IMR-90 (cell line): Measurements from ENCODE around the gene C15orf61. TPM values are rescaled to one million over a fixed set of nuclear protein-coding genes. Genes with fewer than 3 reads are reported as not detected.

ENCODE experiments used
- ATAC-seq: fragments of 200-7000 bp; cut with Tn5 transposase; 2 replicates; pipeline ENCODE4 v1.9.1; 2020; ENCODE audit warnings: low read depth, mild to moderate bottlenecking, moderate library complexity
- BruUV-seq: library from RNA; stranded (reverse); fragments of 400-500 nt; replicated peaks from 2 replicates; lab custom pipeline; 2021; lab: Mats Ljungman, UMichigan
- CTCF ChIA-PET: fragments of 300-600 bp; formaldehyde crosslinking; extraction: SDS; loops from one replicate; lab custom pipeline; 2021; ENCODE audit warnings: antibody characterized with exemption; lab: Yijun Ruan, JAX
- POLR2A ChIA-PET: fragments of 300-600 bp; sonication (Branson Sonifier 250); formaldehyde crosslinking; loops from one replicate; lab custom pipeline; 2022; ENCODE audit warnings: antibody characterized with exemption; ENCODE audit not compliant: unreplicated experiment; lab: Charles Lee
- DNase-seq: peaks from one replicate; pipeline ENCODE4 v3.0.0; 2013
- H2AFZ ChIP-seq: replicated peaks from 2 replicates; pipeline ENCODE3; 2013; ENCODE audit warnings: low read length, mild to moderate bottlenecking; ENCODE audit not compliant: poor library complexity
- H2AK5ac ChIP-seq: 2 replicates; pipeline ENCODE4 v1.6.1; 2013; ENCODE audit warnings: low read depth, low read length, inconsistent platforms
- H2AK9ac ChIP-seq: replicated peaks from 2 replicates; pipeline ENCODE3; 2013; ENCODE audit warnings: mild to moderate bottlenecking, low read depth, low read length, moderate library complexity; ENCODE audit not compliant: poor library complexity
- H2BK120ac ChIP-seq: 2 replicates; pipeline ENCODE4 v1.6.1; 2013; ENCODE audit warnings: low read depth, low read length, inconsistent platforms
- H2BK15ac ChIP-seq: 3 replicates; pipeline ENCODE4 v1.6.1; 2013; ENCODE audit warnings: low read depth, low read length, inconsistent platforms
- H2BK20ac ChIP-seq: 2 replicates; pipeline ENCODE4 v1.6.1; 2013; ENCODE audit warnings: low read depth, mild to moderate bottlenecking, inconsistent platforms, low read length, moderate library complexity
- H2BK5ac ChIP-seq: 2 replicates; pipeline ENCODE4 v1.6.1; 2013; ENCODE audit warnings: mild to moderate bottlenecking, low read depth, low read length, inconsistent platforms; ENCODE audit not compliant: poor library complexity, severe bottlenecking
- H3K14ac ChIP-seq: replicated peaks from 2 replicates; pipeline ENCODE4 v1.6.1; 2013; ENCODE audit warnings: low read depth, low read length, inconsistent platforms
- H3K18ac ChIP-seq: 2 replicates; pipeline ENCODE4 v1.6.1; 2013; ENCODE audit warnings: low read depth, low read length, control low read depth
- H3K23ac ChIP-seq: 2 replicates; pipeline ENCODE4 v1.6.1; 2013; ENCODE audit warnings: low read depth, low read length, inconsistent platforms
- H3K27ac ChIP-seq: 2 replicates; pipeline ENCODE4 v1.5.1; 2013; ENCODE audit warnings: mild to moderate bottlenecking, control low read depth, low read length; ENCODE audit not compliant: insufficient read depth
- H3K27me3 ChIP-seq: 2 replicates; pipeline ENCODE4 v1.6.1; 2013; ENCODE audit warnings: low read length; ENCODE audit not compliant: control insufficient read depth, insufficient read depth
- H3K36me3 ChIP-seq: 2 replicates; pipeline ENCODE4 v1.6.1; 2013; ENCODE audit warnings: low read length, mixed read lengths; ENCODE audit not compliant: control insufficient read depth, insufficient read depth
- H3K4ac ChIP-seq: 2 replicates; pipeline ENCODE4 v1.6.1; 2013; ENCODE audit warnings: low read depth, low read length, inconsistent platforms
- H3K4me1 ChIP-seq: 2 replicates; pipeline ENCODE4 v1.6.1; 2013; ENCODE audit warnings: low read length, mixed read lengths; ENCODE audit not compliant: control insufficient read depth, insufficient read depth
- H3K4me2 ChIP-seq: 2 replicates; pipeline ENCODE4 v1.6.1; 2013; ENCODE audit warnings: low read depth, mild to moderate bottlenecking, control low read depth, low read length, moderate library complexity
- H3K4me3 ChIP-seq: 2 replicates; pipeline ENCODE4 v1.5.1; 2013; ENCODE audit warnings: low read depth, mild to moderate bottlenecking, control low read depth, low read length, moderate library complexity; ENCODE audit not compliant: insufficient read depth
- H3K56ac ChIP-seq: 2 replicates; pipeline ENCODE4 v1.6.1; 2013; ENCODE audit warnings: low read length, inconsistent platforms; ENCODE audit not compliant: insufficient read depth; ENCODE audit errors: extremely low read depth
- H3K79me1 ChIP-seq, 2 experiments: 2 replicates each; pipeline ENCODE4 v1.6.1; 2013; ENCODE audit warnings: low read length in 2 of 2, inconsistent platforms in 1 of 2, low read depth in 1 of 2
- H3K9ac ChIP-seq: 2 replicates; pipeline ENCODE4 v1.6.1; 2013; ENCODE audit warnings: low read depth, low read length, control low read depth
- H3K9me1 ChIP-seq: 2 replicates; pipeline ENCODE4 v1.6.1; 2013; ENCODE audit warnings: low read length, inconsistent platforms; ENCODE audit not compliant: insufficient read depth
- H3K9me3 ChIP-seq: 2 replicates; pipeline ENCODE4 v1.6.1; 2013; ENCODE audit warnings: low read length; ENCODE audit not compliant: control insufficient read depth, insufficient read depth
- H4K20me1 ChIP-seq: 2 replicates; pipeline ENCODE4 v1.6.1; 2013; ENCODE audit warnings: low read length, inconsistent platforms; ENCODE audit not compliant: insufficient read depth
- H4K5ac ChIP-seq: 2 replicates; pipeline ENCODE4 v1.6.1; 2013; ENCODE audit warnings: mild to moderate bottlenecking, low read depth, low read length, control low read depth
- H4K8ac ChIP-seq, 2 experiments: 2 replicates each; pipeline ENCODE4 v1.6.1; 2013; ENCODE audit warnings: low read depth in 2 of 2, low read length in 2 of 2, control low read depth in 1 of 2, inconsistent platforms in 1 of 2
- H4K91ac ChIP-seq: 2 replicates; pipeline ENCODE4 v1.6.1; 2013; ENCODE audit warnings: low read depth, low read length, inconsistent platforms; ENCODE audit not compliant: insufficient read depth
- BHLHE40 ChIP-seq: fragments of 150-350 bp; IDR thresholded peaks from 2 replicates; pipeline ENCODE4 v1.6.1; 2016; ENCODE audit warnings: mild to moderate bottlenecking, low read depth, low read length
- CEBPB ChIP-seq: IDR thresholded peaks from 2 replicates; pipeline ENCODE4 v1.6.1; 2012; ENCODE audit warnings: low read depth, low read length, improper control_type of control experiment
- FOS ChIP-seq: fragments of 150-350 bp; IDR thresholded peaks from 2 replicates; pipeline ENCODE4 v1.6.1; 2016; ENCODE audit warnings: low read depth, low read length
- MXI1 ChIP-seq: IDR thresholded peaks from 2 replicates; pipeline ENCODE4 v1.6.1; 2012; ENCODE audit warnings: low read depth, mild to moderate bottlenecking, low read length, moderate library complexity, borderline replicate concordance
- RAD21 ChIP-seq: IDR thresholded peaks from 2 replicates; pipeline ENCODE4 v1.6.1; 2012; ENCODE audit warnings: low read length, improper control_type of control experiment
- RCOR1 ChIP-seq: IDR thresholded peaks from 2 replicates; pipeline ENCODE4 v1.6.1; 2012; ENCODE audit warnings: mild to moderate bottlenecking, low read length, improper control_type of control experiment; ENCODE audit not compliant: insufficient replicate concordance
- RFX5 ChIP-seq: IDR thresholded peaks from 2 replicates; pipeline ENCODE4 v1.8.0; 2012; ENCODE audit warnings: low read depth, mild to moderate bottlenecking, low read length, moderate library complexity
- WGBS, 2 experiments: methylation state at CpG; one replicate each; pipeline versions ENCODE4 v1.1.5 to v1.1.7; 2013; ENCODE audit warnings: missing lambda C conversion rate in 2 of 2; ENCODE audit not compliant: insufficient read length in 1 of 2; ENCODE audit errors: extremely low coverage in 2 of 2; 5-methylcytosine and 5-hydroxymethylcytosine counted together
- dilution Hi-C: fragments of 300-500 bp; cut with HindIII; formaldehyde crosslinking; loops from one replicate; pipeline ENCODE4 v1.14.3; 2018; ENCODE audit warnings: low sequenced_read_pairs; ENCODE audit not compliant: unreplicated experiment
- in situ Hi-C: fragments of 300-500 bp; cut with MboI; formaldehyde crosslinking; loops from 3 replicates; pipeline ENCODE4 v1.14.3; 2019; ENCODE audit warnings: low sequenced_read_pairs, inconsistent platforms, mixed read lengths
- intact Hi-C: fragments of 100-400 bp; cut with micrococcal nuclease; formaldehyde crosslinking; loops from 2 replicates; pipeline ENCODE4 v1.10.0; 2022
- polyA plus RNA-seq, 3 experiments: library from polyadenylated mRNA; depleted of rRNA; stranded (reverse); fragments of >200 nt; gene quantifications; 2 replicates each; pipeline ENCODE4 v1.2.3, GENCODE V29; 2012; ENCODE audit warnings: low replicate concordance in 1 of 3
- total RNA-seq: library from RNA; depleted of rRNA; stranded (reverse); fragments of >200 nt; gene quantifications from 2 replicates; pipeline ENCODE4 v1.2.3, GENCODE V29; 2012

The C15orf61 gene
- total and polyA plus RNA-seq, 2 of the 4 experiments (the other 2 are of a cell fraction), result 1.4 to 2.5 TPM

GRCh38 chr15:67474405-67475110 is 46.4 kb upstream of the C15orf61 start:
- H3K9me3 ChIP-seq, result no peaks in the 10 kb centered on the region
- H4K5ac ChIP-seq, result no peak overlapping the region
- H4K8ac ChIP-seq, result no peak overlapping the region
- no peak overlapping the region for H3K14ac ChIP-seq
- H3K18ac ChIP-seq, result no peak overlapping the region
- H2BK5ac ChIP-seq, result no peak overlapping the region
- H4K20me1 ChIP-seq, result no peaks in the 10 kb centered on the region
- dilution Hi-C loops (no loop called here), in situ Hi-C loops (no loop called here), intact Hi-C loops (no loop called here)
- H3K9ac ChIP-seq, result no peak overlapping the region
- WGBS, 2 experiments, result no CpG with 5 or more reads among the region's 5 CpGs
- H3K9me1 ChIP-seq, result peaks cover 3% of the 10 kb centered on the region; the same call in 1 of the 2 replicates
- no peak overlapping the region for H3K4ac ChIP-seq
- no peak for ATAC-seq
- peaks cover 5% of the 10 kb centered on the region for H3K4me1 ChIP-seq
- H3K56ac ChIP-seq, result no peak overlapping the region
- H3K27ac ChIP-seq, result no peak overlapping the region
- ChIA-PET CTCF (no interaction called here), POLR2A (interaction anchor here (0.5 kb wide), 1 partner anchor 149 kb away, joined by 6 read pairs; no protein-coding TSS in a partner anchor)
- H2BK15ac ChIP-seq, result no peak overlapping the region
- no peak for DNase-seq
- no peak overlapping the region for H3K4me3 ChIP-seq
- H2BK20ac ChIP-seq, result no peak overlapping the region
- no peaks in the 10 kb centered on the region for H3K36me3 ChIP-seq
- H2AK9ac ChIP-seq, result no peak overlapping the region
- no peak overlapping the region for H2AK5ac ChIP-seq
- BruUV-seq, result no TSS peak
- no peak overlapping the region for H3K23ac ChIP-seq
- H4K91ac ChIP-seq, result no peak overlapping the region
- no peak overlapping the region for H2BK120ac ChIP-seq
- no peaks in the 10 kb centered on the region for H3K79me1 ChIP-seq
- no peak overlapping the region for H3K4me2 ChIP-seq
- H2AFZ ChIP-seq, result no peak overlapping the region
- peaks cover 4% of the 10 kb centered on the region; the same call in 1 of the 2 replicates for H3K27me3 ChIP-seq
- TF ChIP-seq FOS (no peak), BHLHE40 (no peak), RCOR1 (no peak), RFX5 (no peak), RAD21 (no peak), MXI1 (no peak), CEBPB (no peak)
